Measurements from ENCODE around the gene TCF25. TPM values are rescaled to one million over a fixed set of nuclear protein-coding genes. Genes with fewer than 3 reads are reported as not detected.

TCF25 gene
- total and polyA plus RNA-seq, 12 donors, result 177 to 438 (median 213) TPM

DNA sequence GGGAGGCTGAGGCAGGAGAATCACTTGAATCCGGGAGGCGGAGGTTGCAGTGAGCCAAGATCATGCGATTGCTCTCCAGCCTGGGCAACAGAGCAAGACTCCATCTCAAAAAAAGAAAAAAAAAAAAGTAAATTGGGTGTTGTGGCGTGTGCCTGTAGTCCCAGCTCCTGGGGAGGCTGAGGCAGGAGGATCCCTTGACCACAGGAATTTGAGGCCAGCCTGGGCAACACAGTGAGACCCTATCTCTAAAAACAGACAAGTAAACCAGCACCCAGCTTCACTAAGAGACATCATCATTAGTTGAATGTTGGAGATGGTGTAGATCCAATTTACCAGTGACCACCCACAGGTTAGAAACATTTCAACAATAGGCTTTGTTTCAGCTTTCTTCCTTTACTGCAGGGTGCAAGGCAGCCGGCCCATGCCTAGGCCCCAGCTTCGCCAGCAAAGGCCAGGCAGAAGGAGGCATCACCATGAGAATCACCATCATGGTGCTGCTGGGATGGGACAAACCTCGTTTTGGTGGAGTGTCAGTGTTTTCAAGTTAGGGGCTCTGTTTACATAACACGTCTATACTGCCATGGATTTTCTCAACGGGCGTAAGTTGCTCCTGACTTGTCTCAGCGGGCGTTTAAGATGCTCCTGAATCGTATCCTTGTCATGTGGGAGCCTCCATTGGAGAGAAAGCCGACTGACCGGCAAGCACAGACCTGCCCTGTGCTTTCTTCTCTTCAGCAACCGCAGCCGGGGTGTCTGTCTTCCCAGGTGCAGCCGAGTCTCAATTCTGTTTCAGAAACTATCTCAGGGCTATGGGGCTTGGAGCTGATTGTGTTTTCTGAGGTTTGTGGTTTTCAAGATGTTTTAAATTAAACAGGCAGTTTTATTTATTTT, 7.3 kb downstream of the TCF25 start:
- H3K4me1 ChIP-seq (replicated peaks in 1 of 2), result peaks cover 0 to 4% of the 10 kb centered on the region in 2 donors
- H3K27me3 ChIP-seq, result no peaks in the 10 kb centered on the region
- intact Hi-C loops (cut with DNase I), result no loop called here
- H3K9me3 ChIP-seq (replicated peaks in 1 of 3), result no peaks in the 10 kb centered on the region
- DNase-seq, result no peak
- TF ChIP-seq POLR2A (IDR thresholded peaks at IDR 0.05), result no peak
- TF ChIP-seq, protein P1, sequence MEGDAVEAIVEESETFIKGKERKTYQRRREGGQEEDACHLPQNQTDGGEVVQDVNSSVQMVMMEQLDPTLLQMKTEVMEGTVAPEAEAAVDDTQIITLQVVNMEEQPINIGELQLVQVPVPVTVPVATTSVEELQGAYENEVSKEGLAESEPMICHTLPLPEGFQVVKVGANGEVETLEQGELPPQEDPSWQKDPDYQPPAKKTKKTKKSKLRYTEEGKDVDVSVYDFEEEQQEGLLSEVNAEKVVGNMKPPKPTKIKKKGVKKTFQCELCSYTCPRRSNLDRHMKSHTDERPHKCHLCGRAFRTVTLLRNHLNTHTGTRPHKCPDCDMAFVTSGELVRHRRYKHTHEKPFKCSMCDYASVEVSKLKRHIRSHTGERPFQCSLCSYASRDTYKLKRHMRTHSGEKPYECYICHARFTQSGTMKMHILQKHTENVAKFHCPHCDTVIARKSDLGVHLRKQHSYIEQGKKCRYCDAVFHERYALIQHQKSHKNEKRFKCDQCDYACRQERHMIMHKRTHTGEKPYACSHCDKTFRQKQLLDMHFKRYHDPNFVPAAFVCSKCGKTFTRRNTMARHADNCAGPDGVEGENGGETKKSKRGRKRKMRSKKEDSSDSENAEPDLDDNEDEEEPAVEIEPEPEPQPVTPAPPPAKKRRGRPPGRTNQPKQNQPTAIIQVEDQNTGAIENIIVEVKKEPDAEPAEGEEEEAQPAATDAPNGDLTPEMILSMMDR (IDR thresholded peaks at IDR 0.05), result no peak
- WGBS, 4 donors, result 87 to 98% (median 89%) methylated on average over 12 to 18 of the region's 18 CpGs
- H3K4me3 ChIP-seq, result no peak overlapping the region
- no peak overlapping the region for H3K27ac ChIP-seq
- H3K36me3 ChIP-seq (replicated peaks in 1 of 2), result peaks cover 0 to 60% of the 10 kb centered on the region in 2 donors

DNA sequence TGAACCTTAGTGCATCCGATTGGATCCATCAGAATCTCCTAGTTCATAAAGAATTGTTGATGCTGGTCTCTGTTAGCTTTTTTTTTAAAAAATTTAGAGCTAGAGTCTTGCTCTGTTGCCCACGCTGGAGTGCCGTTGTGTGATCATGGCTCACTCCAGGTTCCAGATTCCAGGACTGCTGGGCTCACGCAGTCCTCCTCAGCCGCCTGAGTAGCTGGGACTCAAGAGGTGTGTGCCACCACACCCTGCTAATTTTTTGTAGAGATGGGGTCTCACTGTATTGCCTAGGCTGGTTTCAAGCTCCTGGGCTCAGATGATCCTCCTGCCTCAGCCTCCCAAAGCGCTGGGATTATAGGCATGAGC, 8.0 kb downstream of the TCF25 start:
- H3K36me3 ChIP-seq (replicated peaks in 1 of 2), result peaks cover 0 to 66% of the 10 kb centered on the region in 2 donors
- no peak overlapping the region for H3K27ac ChIP-seq
- no peaks in the 10 kb centered on the region for H3K9me3 ChIP-seq (replicated peaks in 1 of 3)
- no peaks in the 10 kb centered on the region for H3K27me3 ChIP-seq
- DNase-seq, result no peak
- 93 to 97% (median 95%) methylated on average over 6 of the region's 6 CpGs for WGBS, 4 donors
- TF ChIP-seq POLR2A (IDR thresholded peaks at IDR 0.05), result no peak
- TF ChIP-seq, protein P1 (IDR thresholded peaks at IDR 0.05), result no peak
- H3K4me3 ChIP-seq, result no peak overlapping the region
- intact Hi-C loops (cut with DNase I), result no loop called here
- H3K4me1 ChIP-seq (replicated peaks in 1 of 2), result peaks cover 0 to 4% of the 10 kb centered on the region in 2 donors

DNA sequence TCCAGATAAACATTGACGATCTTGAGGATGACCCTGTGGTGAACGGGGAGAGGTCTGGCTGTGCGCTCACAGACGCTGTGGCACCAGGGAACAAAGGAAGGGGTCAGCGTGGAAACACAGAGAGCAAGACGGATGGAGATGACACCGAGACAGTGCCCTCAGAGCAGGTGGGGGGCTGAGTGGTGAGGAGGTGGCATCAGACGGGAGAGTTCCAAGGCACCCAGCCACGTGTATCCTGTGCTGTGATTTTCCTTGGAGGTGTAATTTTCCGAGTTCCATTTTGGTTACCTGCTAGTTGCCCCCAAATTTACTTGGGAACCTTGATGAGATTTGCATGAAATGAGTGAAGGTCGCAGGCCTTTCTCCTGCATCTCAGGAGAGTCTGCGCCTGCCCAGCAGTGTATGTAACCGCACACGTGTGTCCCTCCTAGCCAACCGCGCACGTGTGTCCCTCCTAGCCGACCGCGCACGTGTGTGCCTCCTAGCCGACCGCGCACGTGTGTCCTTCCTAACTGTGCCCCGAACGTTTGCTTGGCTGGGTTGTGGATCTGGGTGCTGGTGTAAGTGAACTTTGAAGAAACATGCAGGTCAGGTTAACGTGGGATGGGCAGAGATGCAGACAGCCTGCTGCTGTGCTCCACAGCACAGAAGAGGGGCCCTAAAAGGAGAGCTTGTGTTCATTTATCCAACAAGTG, 10.1 kb downstream of the TCF25 start:
- intact Hi-C loops (cut with DNase I), result no loop called here
- Histone ChIP-seq H3K4me1 (replicated peaks in 1 of 2) (no peaks in the 10 kb centered on the region), H3K4me3 (no peak overlapping the region), H3K36me3 (replicated peaks in 1 of 2) (peaks cover 0 to 85% of the 10 kb centered on the region in 2 donors), H3K27ac (no peak overlapping the region), H3K27me3 (no peaks in the 10 kb centered on the region), H3K9me3 (replicated peaks in 1 of 3) (no peaks in the 10 kb centered on the region)
- no peak for DNase-seq
- WGBS, 4 donors, result 84 to 88% (median 85%) methylated on average over 28 of the region's 28 CpGs
- TF ChIP-seq, protein P1 (IDR thresholded peaks at IDR 0.05), result no peak
- no peak for TF ChIP-seq POLR2A (IDR thresholded peaks at IDR 0.05)

DNA sequence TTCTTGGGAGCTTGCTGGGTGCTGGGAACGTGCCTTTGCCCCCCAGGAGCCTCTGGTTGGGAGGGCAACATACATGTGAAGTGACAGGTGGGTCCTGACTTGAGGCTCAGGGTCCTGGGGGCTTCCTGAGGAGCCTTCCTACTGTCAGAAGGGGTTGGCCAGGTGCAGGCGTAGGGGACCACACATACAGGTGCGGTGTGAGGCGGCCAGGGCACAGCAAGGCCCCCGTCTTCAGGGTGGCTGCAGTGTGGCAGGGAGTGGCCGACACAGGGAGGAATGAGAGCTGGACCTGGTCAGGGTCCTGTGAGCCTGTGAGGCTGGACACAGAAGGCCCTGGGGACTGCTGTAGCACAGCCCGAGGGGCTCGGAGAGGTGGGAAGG, 10.6 kb downstream of the TCF25 start:
- Histone ChIP-seq H3K27ac (no peak overlapping the region), H3K4me1 (replicated peaks in 1 of 2) (no peaks in the 10 kb centered on the region), H3K9me3 (replicated peaks in 1 of 3) (no peaks in the 10 kb centered on the region), H3K4me3 (no peak overlapping the region), H3K36me3 (replicated peaks in 1 of 2) (peaks cover 0 to 84% of the 10 kb centered on the region in 2 donors), H3K27me3 (no peaks in the 10 kb centered on the region)
- TF ChIP-seq, protein P1 (IDR thresholded peaks at IDR 0.05), result no peak
- no peak for TF ChIP-seq POLR2A (IDR thresholded peaks at IDR 0.05)
- intact Hi-C loops (cut with DNase I), result no loop called here
- 86 to 94% (median 93%) methylated on average over 4 to 8 of the region's 8 CpGs for WGBS, 4 donors
- DNase-seq, result no peak

Data from adrenal gland (tissue), 12 donors.